Measurements from ENCODE around the gene CCDC57.

The CCDC57 gene

GRCh38 chr17:82113941-82114340 lies 98.7 kb downstream of the CCDC57 start:
- DNase-seq (ENCODE audit: low read depth) = no peak
- no peak for TF ChIP-seq CTCF (conservative IDR thresholded peaks at IDR 0.05; ENCODE audit: low read length)
- H3K4me3 ChIP-seq (ENCODE audit: low read length) = no peak overlapping the region

- TF ChIP-seq CTCF (conservative IDR thresholded peaks at IDR 0.05; ENCODE audit: low read length) = no peak
- H3K4me3 ChIP-seq (ENCODE audit: low read length) = no peak overlapping the region
- no peak for DNase-seq (ENCODE audit: low read depth)
Measured at GRCh38 chr17:82113422-82113821, 99.2 kb downstream of the CCDC57 start.

GRCh38 chr17:82112914-82113311 lies 99.7 kb downstream of the CCDC57 start:
- no peak for DNase-seq (ENCODE audit: low read depth)
- TF ChIP-seq CTCF (conservative IDR thresholded peaks at IDR 0.05; ENCODE audit: low read length) = no peak

GRCh38 chr17:82112181-82112913 lies 100.3 kb downstream of the CCDC57 start:
- no peak for TF ChIP-seq CTCF (conservative IDR thresholded peaks at IDR 0.05; ENCODE audit: low read length)

More at GRCh38 chr17:82112914-82113311, 99.7 kb downstream of the CCDC57 start:
- H3K4me3 ChIP-seq (ENCODE audit: low read length) = no peak overlapping the region

GRCh38 chr17:82110298-82110697 lies 102.3 kb downstream of the CCDC57 start:
- TF ChIP-seq CTCF (conservative IDR thresholded peaks at IDR 0.05; ENCODE audit: low read length) = no peak
- H3K4me3 ChIP-seq (ENCODE audit: low read length) = no peak overlapping the region
- DNase-seq (ENCODE audit: low read depth) = no peak

More at GRCh38 chr17:82112181-82112913, 100.3 kb downstream of the CCDC57 start:
- H3K4me3 ChIP-seq (ENCODE audit: low read length) = no peak overlapping the region
- DNase-seq (ENCODE audit: low read depth) = no peak

- TF ChIP-seq CTCF (conservative IDR thresholded peaks at IDR 0.05; ENCODE audit: low read length) = no peak
- DNase-seq (ENCODE audit: low read depth) = no peak
Measured at GRCh38 chr17:82108961-82109475, 103.6 kb downstream of the CCDC57 start.

GRCh38 chr17:82108496-82108945 lies 104.1 kb downstream of the CCDC57 start:
- DNase-seq (ENCODE audit: low read depth) = no peak
- TF ChIP-seq CTCF (conservative IDR thresholded peaks at IDR 0.05; ENCODE audit: low read length) = no peak
- H3K4me3 ChIP-seq (ENCODE audit: low read length) = no peak overlapping the region

More at GRCh38 chr17:82108961-82109475, 103.6 kb downstream of the CCDC57 start:
- no peak overlapping the region for H3K4me3 ChIP-seq (ENCODE audit: low read length)
